Measurements from ENCODE around the gene CLDN16. TPM values are rescaled to one million over a fixed set of nuclear protein-coding genes. Genes with fewer than 3 reads are reported as not detected.

The CLDN16 gene
- total RNA-seq, 1 experiment from 2014 or later, result not detected

- H3K79me2 ChIP-seq (ENCODE audit: insufficient read depth, low read length), result no peaks in the 10 kb centered on the region
- H3K9ac ChIP-seq (ENCODE audit: low read length), result no peak overlapping the region
- TF ChIP-seq SIN3A (IDR thresholded peaks at IDR 0.05; ENCODE audit: low read depth) (no peak), CEBPB (IDR thresholded peaks at IDR 0.05; ENCODE audit: low read depth) (no peak), ZBTB33 (IDR thresholded peaks at IDR 0.05; ENCODE audit: extremely low read depth, insufficient replicate concordance, low read length) (no peak), ELF1 (IDR thresholded peaks at IDR 0.05; ENCODE audit: borderline replicate concordance, low read depth) (no peak), POLR2AphosphoS5 (IDR thresholded peaks at IDR 0.05; ENCODE audit: low read depth, low read length) (no peak), ZNF274 (IDR thresholded peaks at IDR 0.05; ENCODE audit: low read depth, low read length) (no peak)
- no peaks in the 10 kb centered on the region for H3K4me1 ChIP-seq (ENCODE audit: control insufficient read depth in 1 of 2, insufficient read depth in 2 of 2, low read length in 2 of 2)
- no peak overlapping the region for H3K27ac ChIP-seq (ENCODE audit: low read depth, low read length)
- H3K27me3 ChIP-seq (ENCODE audit: insufficient read depth, low read length), result no peaks in the 10 kb centered on the region
- ATAC-seq (no peak), DNase-seq (ENCODE audit: low read depth, low spot score) (no peak)
- H3K36me3 ChIP-seq (ENCODE audit: control insufficient read depth in 1 of 2, insufficient read depth in 2 of 2, low read length in 2 of 2), result no peaks in the 10 kb centered on the region
- no peaks in the 10 kb centered on the region for H3K9me3 ChIP-seq (ENCODE audit: control insufficient read depth in 1 of 2, insufficient read depth in 1 of 2, low read depth in 1 of 2, low read length in 2 of 2)
- POLR2A ChIA-PET, result no interaction called here
- H3K4me2 ChIP-seq (ENCODE audit: low read length), result no peak overlapping the region
- RAD21 ChIA-PET (ENCODE audit: low non-redundant PET in 1 of 2, low total read pairs in 2 of 2, uncharacterized antibody in 2 of 2, unreplicated experiment in 2 of 2), result no interaction called here
- no peak overlapping the region for H3K4me3 ChIP-seq (replicated peaks in 1 of 2; ENCODE audit: low read depth in 1 of 2, low read length in 2 of 2)
- no TSS peak for BruUV-seq (replicated peaks)
- H4K20me1 ChIP-seq (ENCODE audit: insufficient read depth), result no peaks in the 10 kb centered on the region
- H3K9me2 ChIP-seq (ENCODE audit: insufficient read depth), result no peaks in the 10 kb centered on the region
- intact Hi-C loops (cut with micrococcal nuclease), result no loop called here
- H2AFZ ChIP-seq (ENCODE audit: low read depth, low read length, poor library complexity, severe bottlenecking), result no peak overlapping the region
- CTCF ChIA-PET, result no interaction called here
Measured at GRCh38 chr3:190375246-190375645, 12.7 kb upstream of the CLDN16 start.

GRCh38 chr3:190375671-190376070 lies 12.3 kb upstream of the CLDN16 start:
- POLR2A ChIA-PET, result no interaction called here
- no peaks in the 10 kb centered on the region for H3K36me3 ChIP-seq (ENCODE audit: control insufficient read depth in 1 of 2, insufficient read depth in 2 of 2, low read length in 2 of 2)
- no TSS peak for BruUV-seq (replicated peaks)
- H3K79me2 ChIP-seq (ENCODE audit: insufficient read depth, low read length), result no peaks in the 10 kb centered on the region
- H3K27me3 ChIP-seq (ENCODE audit: insufficient read depth, low read length), result no peaks in the 10 kb centered on the region
- H3K9ac ChIP-seq (ENCODE audit: low read length), result no peak overlapping the region
- CTCF ChIA-PET, result no interaction called here
- H3K27ac ChIP-seq (ENCODE audit: low read depth, low read length), result no peak overlapping the region
- intact Hi-C loops (cut with micrococcal nuclease), result no loop called here
- H3K9me3 ChIP-seq (ENCODE audit: control insufficient read depth in 1 of 2, insufficient read depth in 1 of 2, low read depth in 1 of 2, low read length in 2 of 2), result no peaks in the 10 kb centered on the region
- no peak overlapping the region for H3K4me3 ChIP-seq (replicated peaks in 1 of 2; ENCODE audit: low read depth in 1 of 2, low read length in 2 of 2)
- no peak for DNase-seq (ENCODE audit: low read depth, low spot score)
- no peaks in the 10 kb centered on the region for H3K9me2 ChIP-seq (ENCODE audit: insufficient read depth)
- ATAC-seq, result no peak
- H2AFZ ChIP-seq (ENCODE audit: low read depth, low read length, poor library complexity, severe bottlenecking), result no peak overlapping the region
- TF ChIP-seq REST (IDR thresholded peaks at IDR 0.05; ENCODE audit: low read depth) (no peak), EZH2phosphoT487 (IDR thresholded peaks at IDR 0.05; ENCODE audit: borderline replicate concordance) (no peak), ZFX (IDR thresholded peaks at IDR 0.05) (no peak), RAD21 (IDR thresholded peaks at IDR 0.05; ENCODE audit: low read depth) (no peak), JUND (IDR thresholded peaks at IDR 0.05) (no peak), POLR2AphosphoS5 (IDR thresholded peaks at IDR 0.05; ENCODE audit: low read depth, low read length) (no peak), EZH2 (IDR thresholded peaks at IDR 0.05) (no peak), SIN3A (IDR thresholded peaks at IDR 0.05; ENCODE audit: low read depth) (no peak), EGR1 (IDR thresholded peaks at IDR 0.05; ENCODE audit: low read depth) (no peak)
- no peaks in the 10 kb centered on the region for H3K4me1 ChIP-seq (ENCODE audit: control insufficient read depth in 1 of 2, insufficient read depth in 2 of 2, low read length in 2 of 2)
- H4K20me1 ChIP-seq (ENCODE audit: insufficient read depth), result no peaks in the 10 kb centered on the region
- RAD21 ChIA-PET (ENCODE audit: low non-redundant PET in 1 of 2, low total read pairs in 2 of 2, uncharacterized antibody in 2 of 2, unreplicated experiment in 2 of 2), result no interaction called here
- no peak overlapping the region for H3K4me2 ChIP-seq (ENCODE audit: low read length)

Measured in HCT116 (cell line).